Measurements from ENCODE around the gene MVD. TPM values are rescaled to one million over a fixed set of nuclear protein-coding genes. Genes with fewer than 3 reads are reported as not detected.

MVD gene
- total RNA-seq, 1 donor from 2014 or later: 123 TPM

- no peak overlapping the region for H3K27ac Mint-ChIP-seq (ENCODE audit: unreplicated experiment)
- TF ChIP-seq CTCF (IDR thresholded peaks at IDR 0.05; ENCODE audit: unreplicated experiment): no peak
- peaks cover 5% of the 10 kb centered on the region for H3K4me1 Mint-ChIP-seq (ENCODE audit: unreplicated experiment)
- DNase-seq (ENCODE audit: low spot score): peak; percentile 35
- peak overlapping the region; percentile 79 for H3K4me3 Mint-ChIP-seq (ENCODE audit: unreplicated experiment)
- no peaks in the 10 kb centered on the region for H3K36me3 Mint-ChIP-seq (ENCODE audit: low read depth, unreplicated experiment)
- H3K9me3 Mint-ChIP-seq (ENCODE audit: unreplicated experiment): no peaks in the 10 kb centered on the region
- peaks cover 7% of the 10 kb centered on the region for H3K27me3 Mint-ChIP-seq (ENCODE audit: unreplicated experiment)
Measured at GRCh38 chr16:88651276-88651988, 11.5 kb downstream of the MVD start.

- Mint-ChIP-seq H3K4me1 (ENCODE audit: unreplicated experiment) (peaks cover 5% of the 10 kb centered on the region), H3K36me3 (ENCODE audit: low read depth, unreplicated experiment) (no peaks in the 10 kb centered on the region), H3K4me3 (ENCODE audit: unreplicated experiment) (peak within 1 kb of the TSS; percentile 92), H3K9me3 (ENCODE audit: unreplicated experiment) (no peaks in the 10 kb centered on the region), H3K27me3 (ENCODE audit: unreplicated experiment) (peaks cover 7% of the 10 kb centered on the region), H3K27ac (ENCODE audit: unreplicated experiment) (no peak within 1 kb of the TSS)
- DNase-seq (ENCODE audit: low spot score): peak; percentile 49
- TF ChIP-seq CTCF (IDR thresholded peaks at IDR 0.05; ENCODE audit: unreplicated experiment): no peak
Measured at GRCh38 chr16:88650749-88651275, 12.1 kb downstream of the MVD start, which contains the start of gene CYBA. TSS of gene CYBA (minus strand) at chr16:88651053. CDS start at chr16:88651013, 40 bp downstream.

GRCh38 chr16:88649924-88650748 lies 12.8 kb downstream of the MVD start:
- H3K36me3 Mint-ChIP-seq (ENCODE audit: low read depth, unreplicated experiment): peaks cover under 1% of the 10 kb centered on the region
- H3K27ac Mint-ChIP-seq (ENCODE audit: unreplicated experiment): no peak overlapping the region
- peaks cover 7% of the 10 kb centered on the region for H3K27me3 Mint-ChIP-seq (ENCODE audit: unreplicated experiment)
- no peak for DNase-seq (ENCODE audit: low spot score)
- no peak for TF ChIP-seq CTCF (IDR thresholded peaks at IDR 0.05; ENCODE audit: unreplicated experiment)
- H3K9me3 Mint-ChIP-seq (ENCODE audit: unreplicated experiment): no peaks in the 10 kb centered on the region
- peak overlapping the region; percentile 92 for H3K4me3 Mint-ChIP-seq (ENCODE audit: unreplicated experiment)
- peaks cover 5% of the 10 kb centered on the region for H3K4me1 Mint-ChIP-seq (ENCODE audit: unreplicated experiment)

- H3K9me3 Mint-ChIP-seq (ENCODE audit: unreplicated experiment): no peaks in the 10 kb centered on the region
- H3K4me1 Mint-ChIP-seq (ENCODE audit: unreplicated experiment): peaks cover 5% of the 10 kb centered on the region
- H3K27ac Mint-ChIP-seq (ENCODE audit: unreplicated experiment): peak overlapping the region; percentile 66
- DNase-seq (ENCODE audit: low spot score): no peak
- no peak for TF ChIP-seq CTCF (IDR thresholded peaks at IDR 0.05; ENCODE audit: unreplicated experiment)
- H3K27me3 Mint-ChIP-seq (ENCODE audit: unreplicated experiment): peaks cover 11% of the 10 kb centered on the region
- H3K4me3 Mint-ChIP-seq (ENCODE audit: unreplicated experiment): peak overlapping the region; percentile 78
- peaks cover 7% of the 10 kb centered on the region for H3K36me3 Mint-ChIP-seq (ENCODE audit: low read depth, unreplicated experiment)
Measured at GRCh38 chr16:88649195-88649923, 13.5 kb downstream of the MVD start.
